Astrocyte of the cerebellum (primary cell): ENCODE measurements around the gene AMIGO2.

ENCODE experiments used
- DNase-seq: peaks from one replicate; pipeline ENCODE4 v3.0.0-alpha.2; 2011; ENCODE audit warnings: low read depth
- H3K4me3 ChIP-seq: 2 replicates; pipeline ENCODE4 v1.5.1; 2011; ENCODE audit warnings: mild to moderate bottlenecking, low read depth, low read length, moderate library complexity
- CTCF ChIP-seq: IDR thresholded peaks from 2 replicates; pipeline ENCODE4 v1.5.1; 2012; ENCODE audit warnings: low read length, low read depth, moderate library complexity, mild to moderate bottlenecking; ENCODE audit errors: missing control alignments
- in situ Hi-C: cut with HindIII; loops from 2 replicates; pipeline ENCODE4 v1.10.0; 2017; ENCODE audit warnings: low sequenced_read_pairs

The AMIGO2 gene

GRCh38 chr12:47091009-47091408 lies 11.2 kb upstream of the AMIGO2 start:
- no peak overlapping the region for H3K4me3 ChIP-seq
- DNase-seq, result no peak
- no peak for TF ChIP-seq CTCF
- in situ Hi-C loops, result no loop called here

GRCh38 chr12:47088021-47088944 lies 8.5 kb upstream of the AMIGO2 start:
- no peak overlapping the region for H3K4me3 ChIP-seq
- no peak for TF ChIP-seq CTCF
- DNase-seq, result no peak
- in situ Hi-C loops, result no loop called here

- DNase-seq, result no peak
- no peak overlapping the region for H3K4me3 ChIP-seq
- no peak for TF ChIP-seq CTCF
- in situ Hi-C loops, result no loop called here
Observed at GRCh38 chr12:47087088-47087688, 7.4 kb upstream of the AMIGO2 start.

- no peak overlapping the region for H3K4me3 ChIP-seq
- in situ Hi-C loops, result no loop called here
- TF ChIP-seq CTCF, result no peak
- DNase-seq, result peak; percentile 59
Observed at GRCh38 chr12:47085815-47086252, 6.1 kb upstream of the AMIGO2 start.

GRCh38 chr12:47084172-47084571 lies 4.4 kb upstream of the AMIGO2 start:
- in situ Hi-C loops, result no loop called here
- DNase-seq, result no peak
- no peak overlapping the region for H3K4me3 ChIP-seq
- TF ChIP-seq CTCF, result no peak

GRCh38 chr12:47082796-47083621 lies 3.2 kb upstream of the AMIGO2 start:
- DNase-seq, result peak; percentile 72
- H3K4me3 ChIP-seq, result no peak overlapping the region
- TF ChIP-seq CTCF, result no peak
- in situ Hi-C loops, result no loop called here
